CD4-positive, alpha-beta T cell treated with Interleukin-12 subunit alpha and Interleukin-12 subunit beta, for 1 hour (primary cell): ENCODE data around the gene GSK3B.
"Not testable (repeated sequence)": the region's sequence is repeated elsewhere in the genome, so short reads cannot be mapped to it uniquely, and the experiment has no call there.

Experiments
- DNase-seq: peaks from one replicate; pipeline ENCODE4 v3.0.0-alpha.2; 2020

The GSK3B gene

GRCh38 chr3:120051570-120051969, 42.7 kb downstream of the GSK3B start:
- not testable (repeated sequence) for DNase-seq

GRCh38 chr3:120049881-120050539, 44.2 kb downstream of the GSK3B start:
- DNase-seq, result no peak

DNA sequence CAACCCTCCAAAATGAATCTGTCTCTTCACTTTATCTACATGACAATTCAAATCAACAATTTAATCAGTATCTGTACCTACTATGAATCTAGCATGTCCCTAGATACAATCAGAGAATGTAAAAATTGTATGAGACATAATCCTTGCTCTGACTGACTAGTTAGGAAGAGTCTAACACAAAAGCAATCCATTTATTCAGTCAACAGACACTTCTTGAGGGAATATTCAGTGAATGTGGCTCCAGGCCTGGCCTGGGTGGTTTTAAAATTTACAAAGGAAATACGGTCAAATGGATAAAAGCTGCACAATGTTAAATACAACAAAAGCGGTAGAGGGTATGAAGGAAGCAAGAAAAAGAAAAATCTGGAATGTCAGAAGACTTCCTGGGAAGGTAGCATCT, 45.2 kb downstream of the GSK3B start:
- no peak for DNase-seq

DNA sequence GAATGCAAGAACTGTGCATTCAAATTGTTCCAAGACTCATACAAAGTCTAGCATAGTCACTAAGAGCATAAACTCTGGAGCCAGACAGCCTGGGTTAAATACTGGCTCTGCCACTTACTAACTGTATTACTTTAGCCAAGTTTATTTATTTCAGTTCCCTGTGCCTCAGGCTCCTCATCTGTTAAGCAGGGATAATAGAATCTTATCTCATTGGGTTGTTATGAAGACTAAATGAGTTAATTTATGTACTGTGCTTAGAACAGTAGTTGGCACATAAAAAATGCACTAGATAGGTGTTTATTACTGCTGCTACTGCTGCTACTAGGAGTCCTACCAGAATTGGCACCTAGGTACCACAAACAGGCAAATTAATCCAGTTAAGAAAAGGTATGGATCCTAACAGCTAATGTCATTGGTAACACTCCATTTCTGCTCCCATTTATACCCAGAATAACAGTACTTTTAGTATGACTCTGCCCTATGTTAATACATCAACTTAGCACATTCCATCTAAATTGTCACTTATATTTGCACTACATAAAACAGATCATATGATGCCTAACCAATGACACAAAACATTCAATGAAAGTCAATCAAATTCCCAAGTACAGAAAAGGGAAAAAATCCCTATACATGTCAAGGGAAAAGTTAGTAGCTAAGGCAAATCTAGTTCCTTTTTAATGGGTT, 45.7 kb downstream of the GSK3B start:
- DNase-seq, result no peak

DNA sequence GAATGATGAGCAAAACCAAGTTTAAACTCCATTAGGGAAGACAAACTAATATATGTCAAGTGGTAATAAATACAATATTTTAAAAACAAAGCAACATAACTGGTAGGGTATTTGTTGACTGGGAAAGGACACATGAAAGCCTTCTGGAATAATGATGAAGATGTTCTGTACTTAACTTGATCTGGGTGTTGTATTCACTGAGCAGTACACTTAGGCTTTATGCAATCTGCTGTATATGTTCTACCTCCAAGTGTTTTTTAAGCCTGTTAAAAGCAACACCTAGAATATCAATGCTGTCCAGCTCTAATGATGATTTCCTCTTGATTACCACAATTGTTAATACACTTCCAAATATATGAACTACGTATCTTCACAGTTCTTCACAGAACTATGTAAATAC, 46.6 kb downstream of the GSK3B start:
- no peak for DNase-seq

- DNase-seq, result no peak
Observed at GRCh38 chr3:120040813-120041377, 53.4 kb downstream of the GSK3B start.

DNA sequence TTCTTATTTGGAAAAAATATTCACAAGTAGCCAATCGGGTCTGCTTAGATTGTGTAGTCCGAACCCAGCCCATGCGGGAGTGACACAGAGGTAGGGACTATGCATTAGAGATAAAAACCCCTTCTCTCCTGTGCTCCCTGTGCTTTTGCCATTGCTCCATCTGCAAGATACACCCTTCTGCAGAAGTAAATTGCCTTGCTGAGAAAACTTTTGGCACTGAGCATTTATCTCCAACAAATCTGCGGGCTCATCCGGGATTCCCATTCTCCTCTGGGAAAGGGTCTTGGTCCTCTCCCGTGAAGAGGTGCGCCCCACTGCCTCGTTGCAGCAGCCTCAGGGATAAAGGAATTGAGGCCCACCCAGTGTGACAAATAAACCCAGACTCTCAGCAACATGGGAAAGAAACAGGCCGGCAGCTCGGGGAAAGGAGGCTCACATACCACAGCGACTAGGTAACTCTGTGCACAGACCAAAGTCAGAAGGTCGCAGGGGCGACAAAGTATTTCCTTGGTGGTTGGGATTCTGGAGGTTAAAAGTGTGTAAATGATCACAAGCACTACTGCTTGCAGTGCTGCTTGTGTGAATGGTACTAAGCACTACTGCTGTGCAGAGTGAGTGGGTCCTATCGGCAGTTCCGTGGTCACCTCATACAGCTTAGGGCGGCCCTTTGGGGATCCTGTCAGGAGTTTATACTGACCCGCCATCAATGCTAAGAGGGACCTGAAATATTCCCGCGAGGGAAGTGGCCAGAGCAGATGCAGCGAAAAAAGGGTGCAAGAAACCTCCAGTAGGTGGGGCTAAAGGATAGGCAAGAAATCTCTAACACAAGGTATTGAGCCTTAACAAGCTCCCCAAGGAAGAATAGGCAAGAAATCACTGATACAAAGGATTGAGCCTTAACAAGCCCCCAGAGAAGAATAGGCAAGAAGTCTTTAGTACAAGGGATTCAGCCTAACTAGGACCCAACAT, 54.3 kb downstream of the GSK3B start:
- peak; percentile 10 for DNase-seq

GRCh38 chr3:120033596-120033995, 60.7 kb downstream of the GSK3B start:
- no peak for DNase-seq

- DNase-seq, result no peak
Observed at GRCh38 chr3:120031561-120031960, 62.7 kb downstream of the GSK3B start.

GRCh38 chr3:120029749-120030148, 64.5 kb downstream of the GSK3B start:
- DNase-seq, result no peak

DNA sequence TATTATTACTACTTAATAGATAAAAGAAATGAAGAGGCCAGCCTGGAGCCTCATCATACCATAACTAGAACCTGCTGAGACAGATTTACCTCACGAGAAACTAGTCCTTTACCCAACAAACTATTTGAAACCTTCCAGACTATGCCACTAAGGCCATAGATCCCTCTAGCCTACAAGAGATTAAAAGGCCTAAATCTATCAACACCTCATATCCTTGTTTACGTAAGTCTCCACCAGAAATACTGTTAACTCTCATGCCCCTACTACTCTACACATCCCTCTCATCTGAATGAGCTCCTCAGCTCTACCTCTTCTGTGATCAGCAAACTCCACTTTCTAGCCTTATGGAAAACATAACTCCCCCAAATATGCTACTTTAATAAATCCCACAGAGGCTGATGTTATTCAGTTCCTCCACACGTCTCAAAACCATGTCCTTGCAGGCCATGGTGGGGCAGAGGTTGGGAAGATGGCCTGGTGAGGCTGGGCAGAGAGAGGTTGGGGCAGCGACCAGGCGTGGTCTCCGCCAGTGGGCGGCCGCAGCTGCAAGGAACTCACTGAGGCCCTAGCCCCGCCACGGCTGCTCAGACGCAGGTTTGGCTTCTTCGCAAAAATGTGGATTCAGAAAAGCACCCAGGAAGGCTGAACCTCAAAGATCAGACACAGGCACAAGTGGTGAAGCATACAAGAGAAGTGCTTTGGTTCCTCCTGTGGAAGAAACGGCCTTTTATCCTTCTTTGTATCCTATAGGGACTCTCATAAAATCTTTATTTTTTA, 65.8 kb downstream of the GSK3B start:
- no peak for DNase-seq

DNA sequence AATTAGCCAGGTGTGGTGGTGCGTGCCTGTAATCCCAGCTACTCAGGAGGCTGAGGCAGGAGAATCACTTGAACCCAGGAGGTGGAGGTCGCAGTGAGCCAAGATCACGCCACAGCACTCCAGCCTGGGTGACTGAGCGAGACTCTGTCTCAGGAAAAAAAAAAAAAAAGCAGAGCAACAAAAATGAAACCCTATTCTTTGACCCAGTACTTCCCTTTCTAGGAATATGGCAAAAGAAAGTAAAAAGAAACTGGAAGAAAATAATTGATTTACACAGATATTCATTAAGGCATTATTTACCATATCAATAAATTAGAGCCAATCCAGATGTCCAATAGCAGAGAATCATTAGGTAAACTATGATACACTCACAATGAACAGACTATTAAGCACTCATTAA, 67.0 kb downstream of the GSK3B start:
- no peak for DNase-seq

DNA sequence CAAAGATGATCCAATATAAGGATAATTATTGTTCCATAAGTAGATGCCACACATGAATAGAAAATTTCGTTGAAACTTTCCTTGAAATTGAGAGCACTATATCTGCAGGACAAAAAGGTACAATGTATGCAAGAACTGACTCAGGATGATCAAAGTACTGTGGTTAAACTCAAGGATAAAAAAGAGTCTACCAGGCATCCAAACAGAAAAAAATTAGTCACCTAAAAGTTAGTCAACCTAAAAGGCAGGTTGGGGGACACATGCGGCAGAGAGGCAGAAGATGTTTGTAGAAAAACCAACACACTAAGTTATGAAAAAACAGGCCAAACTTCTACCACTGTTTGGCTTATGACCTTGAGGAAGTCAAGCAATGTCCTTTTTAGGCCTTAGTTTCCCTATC, 68.7 kb downstream of the GSK3B start:
- DNase-seq, result no peak

DNA sequence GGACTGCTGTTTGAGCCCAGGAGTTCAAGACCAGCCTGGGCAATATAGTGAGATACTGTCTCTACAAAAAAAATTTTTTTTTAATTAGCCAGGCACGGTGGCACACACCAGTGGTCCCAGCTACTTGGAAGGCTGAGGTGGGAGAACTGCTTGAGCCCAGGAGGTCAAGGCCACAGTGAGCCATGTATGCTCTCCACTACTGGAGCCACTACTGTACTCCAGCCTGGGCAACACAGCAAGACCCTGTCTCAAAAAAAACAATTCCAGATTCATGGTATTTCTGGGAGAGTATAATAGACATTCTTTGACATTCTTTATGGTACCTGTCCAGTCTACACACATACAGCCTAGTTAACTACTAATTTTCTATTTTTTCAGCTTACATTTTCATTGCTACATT, 70.1 kb downstream of the GSK3B start:
- no peak for DNase-seq

DNA sequence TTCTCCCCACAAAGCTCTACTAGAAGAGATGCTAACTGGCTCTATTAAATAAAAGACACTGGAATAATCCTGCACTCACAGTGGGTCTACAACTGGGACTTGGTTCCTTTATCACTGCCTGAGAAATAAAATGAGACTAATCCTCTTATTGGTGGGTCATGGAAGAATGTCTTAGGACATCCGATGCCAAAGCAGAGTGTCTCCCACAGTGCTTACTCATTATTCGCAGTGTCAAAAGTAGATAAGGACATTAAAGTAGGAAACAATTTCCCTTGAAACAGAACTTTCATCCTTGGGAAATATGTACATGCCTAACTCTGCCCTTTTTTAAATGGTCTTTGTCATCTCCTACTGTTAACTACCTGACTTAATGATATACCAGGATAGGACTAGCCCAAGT, 71.5 kb downstream of the GSK3B start:
- DNase-seq, result no peak

- no peak for DNase-seq
Observed at GRCh38 chr3:120021523-120021922, 72.7 kb downstream of the GSK3B start.

DNA sequence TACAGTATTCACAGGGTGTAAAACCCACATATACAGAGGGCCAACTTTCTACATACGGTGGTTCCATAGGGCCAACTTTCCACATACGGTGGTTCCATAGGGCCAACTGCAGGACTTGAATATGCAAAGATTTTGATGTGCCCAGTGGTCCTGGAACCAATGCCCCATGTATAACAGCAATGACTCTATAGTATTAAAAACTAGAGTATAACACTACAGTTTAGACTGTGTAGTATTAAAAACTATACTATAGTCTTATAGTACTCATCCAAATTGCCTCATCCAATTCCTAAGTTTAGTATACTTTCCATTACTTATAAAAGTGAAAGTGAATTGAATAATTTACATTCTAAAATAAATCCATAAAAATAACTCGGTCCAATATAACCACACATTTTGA, 75.9 kb downstream of the GSK3B start:
- DNase-seq, result no peak

GRCh38 chr3:120017692-120018091, 76.6 kb downstream of the GSK3B start:
- no peak for DNase-seq

DNA sequence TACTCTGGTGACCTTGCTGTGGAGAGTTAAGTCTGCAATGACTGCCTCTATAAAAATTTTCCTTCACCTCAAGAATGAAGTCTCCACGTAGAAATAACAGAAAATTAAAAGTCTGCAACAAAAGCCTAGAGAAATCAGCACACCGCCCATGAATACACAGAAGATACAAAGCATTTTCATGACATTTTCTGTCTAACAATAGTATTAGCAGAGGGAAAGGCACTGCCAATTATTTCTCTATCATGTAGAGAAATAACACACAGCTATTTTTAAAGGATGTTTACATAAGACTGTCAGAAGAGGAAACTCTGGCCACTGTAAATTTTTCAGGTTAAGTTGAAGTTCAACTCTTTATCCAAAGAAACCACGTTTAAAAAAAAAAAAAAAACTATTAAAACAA, 80.8 kb downstream of the GSK3B start:
- no peak for DNase-seq

DNA sequence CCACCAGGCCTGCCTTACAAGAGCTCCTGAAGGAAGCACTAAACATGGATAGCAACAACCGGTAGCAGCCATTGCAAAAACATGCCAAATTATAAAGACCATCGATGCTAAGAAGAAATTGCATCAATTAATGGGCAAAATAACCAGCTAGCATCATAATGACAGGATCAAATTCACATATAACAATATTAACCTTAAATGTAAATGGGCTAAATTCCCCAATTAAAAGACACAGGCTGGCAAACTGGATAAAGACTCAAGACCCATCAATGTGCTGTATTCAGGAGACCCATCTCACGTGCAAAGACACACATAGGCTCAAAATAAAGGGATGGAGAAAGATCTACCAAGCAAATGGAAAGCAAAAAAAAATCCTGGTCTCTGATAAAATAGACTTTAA, 88.5 kb downstream of the GSK3B start:
- DNase-seq, result not testable (repeated sequence)

- not testable (repeated sequence) for DNase-seq
Observed at GRCh38 chr3:120004008-120004498, 90.2 kb downstream of the GSK3B start.

DNA sequence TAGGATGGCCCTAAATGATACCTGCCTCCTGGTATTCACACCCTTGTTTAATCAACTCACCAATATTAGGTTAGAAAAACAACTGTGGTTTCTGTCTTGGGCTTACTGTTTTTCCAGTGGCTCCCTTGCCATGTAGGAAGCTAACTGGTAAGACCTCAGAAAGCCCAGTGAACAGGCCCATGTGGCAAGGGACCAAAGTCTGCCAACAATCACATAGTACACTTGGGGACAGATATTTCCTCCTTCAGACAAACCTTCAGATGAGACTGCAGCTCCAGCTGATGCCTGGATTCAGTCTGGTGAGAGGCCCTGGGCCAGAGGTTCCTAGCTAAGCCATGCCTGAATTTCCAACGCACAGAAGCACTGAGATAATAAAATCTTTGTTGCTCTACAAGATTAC, 96.1 kb downstream of the GSK3B start:
- DNase-seq, result no peak
